Calu3 (cell line): ENCODE results near the gene HAT1. TPM values are rescaled to one million over a fixed set of nuclear protein-coding genes. Genes with fewer than 3 reads are reported as not detected.
A peak's percentile ranks its signal among the peaks of the same experiment; 100 is the strongest.

Source experiments
- BruUV-seq: library from RNA; stranded (reverse); fragments of 400-500 nt; replicated peaks from 2 replicates; lab custom pipeline; 2021; lab: Mats Ljungman, UMichigan
- CTCF ChIA-PET: fragments of 300-600 bp; sonication (Branson Sonifier 250); formaldehyde crosslinking; loops from one replicate; lab custom pipeline; 2022; ENCODE audit warnings: antibody characterized with exemption; lab: Charles Lee
- DNase-seq: peaks from one replicate; pipeline ENCODE4 v3.0.0; 2022
- H3K27ac Mint-ChIP-seq: one replicate; pipeline ENCODE4 v1.8.0; 2022; ENCODE audit warnings: mixed read lengths; ENCODE audit not compliant: unreplicated experiment
- H3K27me3 Mint-ChIP-seq: one replicate; pipeline ENCODE4 v1.8.0; 2022; ENCODE audit warnings: mixed read lengths; ENCODE audit not compliant: unreplicated experiment
- H3K36me3 Mint-ChIP-seq: one replicate; pipeline ENCODE4 v1.8.0; 2022; ENCODE audit warnings: mild to moderate bottlenecking, moderate library complexity, mixed read lengths; ENCODE audit not compliant: insufficient read depth, unreplicated experiment
- H3K4me1 Mint-ChIP-seq: one replicate; pipeline ENCODE4 v1.8.0; 2022; ENCODE audit warnings: mild to moderate bottlenecking, low read depth, mixed read lengths; ENCODE audit not compliant: unreplicated experiment
- H3K4me3 Mint-ChIP-seq: one replicate; pipeline ENCODE4 v1.8.0; 2022; ENCODE audit warnings: mild to moderate bottlenecking, low read depth, moderate library complexity, mixed read lengths; ENCODE audit not compliant: unreplicated experiment
- H3K9me3 Mint-ChIP-seq: one replicate; pipeline ENCODE4 v1.8.0; 2022; ENCODE audit warnings: low read depth, mixed read lengths; ENCODE audit not compliant: unreplicated experiment
- intact Hi-C: fragments of 100-400 bp; cut with micrococcal nuclease; formaldehyde crosslinking; loops from one replicate; pipeline ENCODE4 v1.10.0; 2022; ENCODE audit not compliant: unreplicated experiment
- total RNA-seq: library from RNA; stranded (reverse); gene quantifications from 2 replicates; pipeline ENCODE4 v1.2.3, GENCODE V29; 2022
- TF ChIP-seq, protein P1 (sequence below): fragments of 200-600 bp; IDR thresholded peaks from one replicate; pipeline ENCODE4 v1.8.0; 2022; ENCODE audit warnings: antibody characterized with exemption; ENCODE audit not compliant: unreplicated experiment

HAT1 gene
- total RNA-seq, 1 experiment from 2014 or later = 64.3 TPM

GRCh38 chr2:171889333-171889732 is 32.9 kb upstream of the HAT1 start:
- intact Hi-C loops = no loop called here
- Mint-ChIP-seq H3K9me3 (no peaks in the 10 kb centered on the region), H3K27me3 (no peaks in the 10 kb centered on the region), H3K36me3 (peaks cover 12% of the 10 kb centered on the region), H3K27ac (no peak overlapping the region), H3K4me1 (peaks cover 17% of the 10 kb centered on the region), H3K4me3 (no peak overlapping the region)
- BruUV-seq = no TSS peak
- TF ChIP-seq, protein P1, sequence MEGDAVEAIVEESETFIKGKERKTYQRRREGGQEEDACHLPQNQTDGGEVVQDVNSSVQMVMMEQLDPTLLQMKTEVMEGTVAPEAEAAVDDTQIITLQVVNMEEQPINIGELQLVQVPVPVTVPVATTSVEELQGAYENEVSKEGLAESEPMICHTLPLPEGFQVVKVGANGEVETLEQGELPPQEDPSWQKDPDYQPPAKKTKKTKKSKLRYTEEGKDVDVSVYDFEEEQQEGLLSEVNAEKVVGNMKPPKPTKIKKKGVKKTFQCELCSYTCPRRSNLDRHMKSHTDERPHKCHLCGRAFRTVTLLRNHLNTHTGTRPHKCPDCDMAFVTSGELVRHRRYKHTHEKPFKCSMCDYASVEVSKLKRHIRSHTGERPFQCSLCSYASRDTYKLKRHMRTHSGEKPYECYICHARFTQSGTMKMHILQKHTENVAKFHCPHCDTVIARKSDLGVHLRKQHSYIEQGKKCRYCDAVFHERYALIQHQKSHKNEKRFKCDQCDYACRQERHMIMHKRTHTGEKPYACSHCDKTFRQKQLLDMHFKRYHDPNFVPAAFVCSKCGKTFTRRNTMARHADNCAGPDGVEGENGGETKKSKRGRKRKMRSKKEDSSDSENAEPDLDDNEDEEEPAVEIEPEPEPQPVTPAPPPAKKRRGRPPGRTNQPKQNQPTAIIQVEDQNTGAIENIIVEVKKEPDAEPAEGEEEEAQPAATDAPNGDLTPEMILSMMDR = no peak
- no peak for DNase-seq
- CTCF ChIA-PET = no interaction called here

- TF ChIP-seq, protein P1 = no peak
- Mint-ChIP-seq H3K4me1 (peaks cover 17% of the 10 kb centered on the region), H3K27me3 (no peaks in the 10 kb centered on the region), H3K27ac (no peak overlapping the region), H3K4me3 (no peak overlapping the region), H3K36me3 (peaks cover 17% of the 10 kb centered on the region), H3K9me3 (no peaks in the 10 kb centered on the region)
- DNase-seq = no peak
- no TSS peak for BruUV-seq
- intact Hi-C loops = no loop called here
- CTCF ChIA-PET = interaction anchor here (0.7 kb wide), 1 partner anchor 19 kb away, joined by 4 read pairs; no protein-coding TSS in a partner anchor
Measured at GRCh38 chr2:171889808-171890207, 32.5 kb upstream of the HAT1 start.

- H3K4me1 Mint-ChIP-seq = peaks cover 17% of the 10 kb centered on the region
- H3K36me3 Mint-ChIP-seq = peaks cover 18% of the 10 kb centered on the region
- CTCF ChIA-PET = interaction anchor here (0.6 kb wide), 2 partner anchors 146 to 593 kb away, joined by 3 to 6 read pairs; no protein-coding TSS in a partner anchor
- no TSS peak for BruUV-seq
- no peaks in the 10 kb centered on the region for H3K27me3 Mint-ChIP-seq
- intact Hi-C loops = no loop called here
- no peak for DNase-seq
- peak overlapping the region; percentile 14 for H3K27ac Mint-ChIP-seq
- H3K9me3 Mint-ChIP-seq = no peaks in the 10 kb centered on the region
- TF ChIP-seq, protein P1 = no peak
- H3K4me3 Mint-ChIP-seq = peak overlapping the region; percentile 89
Measured at GRCh38 chr2:171893196-171893823, 29.0 kb upstream of the HAT1 start.

GRCh38 chr2:171893824-171894611 is 28.2 kb upstream of the HAT1 start, which contains the start of gene SLC25A12:
TSS of gene SLC25A12 (minus strand) at chr2:171894244. CDS start at chr2:171894214, 30 bp downstream.
- no peaks in the 10 kb centered on the region for H3K27me3 Mint-ChIP-seq
- peaks cover 14% of the 10 kb centered on the region for H3K4me1 Mint-ChIP-seq
- CTCF ChIA-PET = interaction anchor here (0.6 kb wide), 2 partner anchors 146 to 592 kb away, joined by 3 to 6 read pairs; no protein-coding TSS in a partner anchor
- peaks cover 18% of the 10 kb centered on the region for H3K36me3 Mint-ChIP-seq
- no peaks in the 10 kb centered on the region for H3K9me3 Mint-ChIP-seq
- peak within 1 kb of the TSS; percentile 14 for H3K27ac Mint-ChIP-seq
- TF ChIP-seq, protein P1 = no peak
- no TSS peak for BruUV-seq
- intact Hi-C loops = loop anchor here (1.0 kb wide), 1 partner anchor 209 kb away; no protein-coding TSS in a partner anchor
- DNase-seq = peak; percentile 83
- H3K4me3 Mint-ChIP-seq = peak within 1 kb of the TSS; percentile 89
